Measurements from ENCODE around the gene APH1B. TPM values are rescaled to one million over a fixed set of nuclear protein-coding genes. Genes with fewer than 3 reads are reported as not detected.

The APH1B gene
- total RNA-seq, 1 experiment from 2014 or later: 14.0 TPM

GRCh38 chr15:63305260-63305659, 27.9 kb downstream of the APH1B start:
- H3K4me3 ChIP-seq (ENCODE audit: low read depth in 2 of 2, low read length in 2 of 2): no peak overlapping the region
- H3K4me1 ChIP-seq (ENCODE audit: control insufficient read depth, insufficient read depth, low read length): no peaks in the 10 kb centered on the region
- no TSS peak for BruUV-seq (replicated peaks)
- POLR2A ChIA-PET: no interaction called here
- CTCF ChIA-PET: no interaction called here
- no peak for TF ChIP-seq CTCF (IDR thresholded peaks at IDR 0.05)
- no peak for TF ChIP-seq TCF7L2 (IDR thresholded peaks at IDR 0.05; ENCODE audit: low read depth, low read length)
- intact Hi-C loops (cut with micrococcal nuclease; ENCODE audit: unreplicated experiment) (no loop called here), in situ Hi-C loops (cut with HindIII; ENCODE audit: low pct_unique_long_range_greater_than_20kb, low sequenced_read_pairs) (loop anchor here (5.0 kb wide), 1 partner anchor 97 kb away; no protein-coding TSS in a partner anchor)
- H3K27ac ChIP-seq (ENCODE audit: low read length): no peak overlapping the region
- H3K27me3 ChIP-seq (ENCODE audit: control insufficient read depth, insufficient read depth, low read length): no peaks in the 10 kb centered on the region
- DNase-seq (ENCODE audit: low read depth, low spot score) (no peak), ATAC-seq (no peak)
- no peaks in the 10 kb centered on the region for H3K36me3 ChIP-seq (ENCODE audit: control insufficient read depth, insufficient read depth, low read length)
- H3K9me3 ChIP-seq (ENCODE audit: control insufficient read depth, insufficient read depth, low read depth, low read length): no peaks in the 10 kb centered on the region

GRCh38 chr15:63306492-63307073, 29.2 kb downstream of the APH1B start:
- H3K27ac ChIP-seq (ENCODE audit: low read length): no peak overlapping the region
- ATAC-seq (no peak), DNase-seq (ENCODE audit: low read depth, low spot score) (no peak)
- TF ChIP-seq CTCF (IDR thresholded peaks at IDR 0.05) (no peak), REST (IDR thresholded peaks at IDR 0.05; ENCODE audit: insufficient read depth in 1 of 2, low read depth in 2 of 2, low read length in 1 of 2) (no peak), POLR2AphosphoS5 (IDR thresholded peaks at IDR 0.05; ENCODE audit: low read depth, low read length) (no peak), SIN3A (IDR thresholded peaks at IDR 0.05; ENCODE audit: borderline replicate concordance, insufficient read depth, low read depth, low read length) (no peak), TCF7L2 (IDR thresholded peaks at IDR 0.05; ENCODE audit: low read depth, low read length) (no peak)
- ChIA-PET CTCF (no interaction called here), POLR2A (no interaction called here)
- H3K4me1 ChIP-seq (ENCODE audit: control insufficient read depth, insufficient read depth, low read length): no peaks in the 10 kb centered on the region
- in situ Hi-C loops (cut with HindIII; ENCODE audit: low pct_unique_long_range_greater_than_20kb, low sequenced_read_pairs) (loop anchor here (5.0 kb wide), 1 partner anchor 96 kb away; no protein-coding TSS in a partner anchor), intact Hi-C loops (cut with micrococcal nuclease; ENCODE audit: unreplicated experiment) (no loop called here)
- no peak overlapping the region for H3K4me3 ChIP-seq (ENCODE audit: low read depth in 2 of 2, low read length in 2 of 2)
- H3K27me3 ChIP-seq (ENCODE audit: control insufficient read depth, insufficient read depth, low read length): no peaks in the 10 kb centered on the region
- BruUV-seq (replicated peaks): no TSS peak
- H3K36me3 ChIP-seq (ENCODE audit: control insufficient read depth, insufficient read depth, low read length): no peaks in the 10 kb centered on the region
- H3K9me3 ChIP-seq (ENCODE audit: control insufficient read depth, insufficient read depth, low read depth, low read length): no peaks in the 10 kb centered on the region

All from Panc1 (cell line).